GM12864 (cell line): ENCODE data around the gene OR2T5.
"Not testable (repeated sequence)": the region's sequence is repeated elsewhere in the genome, so short reads cannot be mapped to it uniquely, and the experiment has no call there.

Experiments used
- DNase-seq: peaks from one replicate; pipeline ENCODE4 v3.0.0-alpha.2; 2011; ENCODE audit warnings: low read depth
- H3K4me3 ChIP-seq: 2 replicates; pipeline ENCODE4 v1.5.1; 2011; ENCODE audit warnings: mild to moderate bottlenecking, low read depth, low read length, control low read depth
- CTCF ChIP-seq: IDR thresholded peaks from 2 replicates; pipeline ENCODE4 v1.5.1; 2011; ENCODE audit warnings: low read depth, mild to moderate bottlenecking, moderate library complexity, low read length, control low read depth, inconsistent platforms; ENCODE audit errors: missing control alignments

The OR2T5 gene

GRCh38 chr1:248488289-248488688 lies at the start of gene OR2T5:
OR2T5 (plus strand) TSS chr1:248488589; CDS start chr1:248488589, 0 bp downstream.
- H3K4me3 ChIP-seq, DNase-seq: not testable (repeated sequence)

- not testable (repeated sequence) for DNase-seq
These were observed 49.7 kb upstream of the OR2T5 start for GRCh38 chr1:248438668-248439067.

GRCh38 chr1:248439283-248439682 lies 49.1 kb upstream of the OR2T5 start:
- H3K4me3 ChIP-seq: not testable (repeated sequence)

More at GRCh38 chr1:248438668-248439067, 49.7 kb upstream of the OR2T5 start:
- H3K4me3 ChIP-seq: not testable (repeated sequence)

GRCh38 chr1:248442500-248443277 lies 45.7 kb upstream of the OR2T5 start:
- DNase-seq, H3K4me3 ChIP-seq: not testable (repeated sequence)

More at GRCh38 chr1:248439283-248439682, 49.1 kb upstream of the OR2T5 start:
- not testable (repeated sequence) for DNase-seq

- DNase-seq: not testable (repeated sequence)
These were observed 43.8 kb upstream of the OR2T5 start for GRCh38 chr1:248444603-248445002.

GRCh38 chr1:248445399-248445798 lies 43.0 kb upstream of the OR2T5 start, which contains the start of gene OR2T2:
OR2T2 (plus strand) TSS chr1:248445637; CDS start chr1:248452798, 7,161 bp downstream.
- H3K4me3 ChIP-seq, DNase-seq: not testable (repeated sequence)

More at GRCh38 chr1:248444603-248445002, 43.8 kb upstream of the OR2T5 start:
- not testable (repeated sequence) for H3K4me3 ChIP-seq

GRCh38 chr1:248448409-248449074 lies 39.8 kb upstream of the OR2T5 start:
- DNase-seq, H3K4me3 ChIP-seq: not testable (repeated sequence)

GRCh38 chr1:248449821-248450465 lies 38.4 kb upstream of the OR2T5 start:
- peak overlapping the region; percentile 30; the same call in 1 of the 2 replicates for H3K4me3 ChIP-seq
- not testable (repeated sequence) for DNase-seq

GRCh38 chr1:248450466-248451145 lies 37.8 kb upstream of the OR2T5 start:
- not testable (repeated sequence) for H3K4me3 ChIP-seq, DNase-seq

- H3K4me3 ChIP-seq, DNase-seq: not testable (repeated sequence)
These were observed 34.8 kb upstream of the OR2T5 start for GRCh38 chr1:248453619-248454018.

GRCh38 chr1:248455045-248455444 lies 33.3 kb upstream of the OR2T5 start:
- not testable (repeated sequence) for H3K4me3 ChIP-seq, DNase-seq

GRCh38 chr1:248456635-248457034 lies 31.8 kb upstream of the OR2T5 start:
- not testable (repeated sequence) for DNase-seq, H3K4me3 ChIP-seq

GRCh38 chr1:248459117-248459516 lies 29.3 kb upstream of the OR2T5 start:
- H3K4me3 ChIP-seq, DNase-seq: not testable (repeated sequence)

- no peak for DNase-seq
- no peak overlapping the region for H3K4me3 ChIP-seq
- no peak for TF ChIP-seq CTCF
These were observed 17.2 kb upstream of the OR2T5 start for GRCh38 chr1:248471154-248471553.

GRCh38 chr1:248472111-248472510 lies 16.3 kb upstream of the OR2T5 start:
- H3K4me3 ChIP-seq, DNase-seq: not testable (repeated sequence)

- H3K4me3 ChIP-seq, DNase-seq: not testable (repeated sequence)
These were observed 15.3 kb upstream of the OR2T5 start, which contains the start of gene OR2T3 for GRCh38 chr1:248473051-248473450. OR2T3 (plus strand) TSS chr1:248473351; CDS start chr1:248473351, 0 bp downstream.

GRCh38 chr1:248475660-248476059 lies 12.7 kb upstream of the OR2T5 start:
- H3K4me3 ChIP-seq, DNase-seq: not testable (repeated sequence)
